ENCODE data around the gene SORCS1. TPM values are rescaled to one million over a fixed set of nuclear protein-coding genes. Genes with fewer than 3 reads are reported as not detected.

Gene SORCS1
- total RNA-seq, 1 experiment from 2014 or later: not detected

- no peaks in the 10 kb centered on the region for H4K20me1 ChIP-seq (ENCODE audit: insufficient read depth)
- no peaks in the 10 kb centered on the region for H3K4me1 ChIP-seq (replicated peaks; ENCODE audit: insufficient read depth)
- DNase-seq: no peak
- H3K27ac ChIP-seq: no peak overlapping the region
- H3K79me2 ChIP-seq (ENCODE audit: low read depth): no peaks in the 10 kb centered on the region
- H3K9me2 ChIP-seq (ENCODE audit: insufficient read depth): no peaks in the 10 kb centered on the region
- H2AFZ ChIP-seq: no peak overlapping the region
- H3K4me3 ChIP-seq: no peak overlapping the region
- TF ChIP-seq EZH2 (IDR thresholded peaks at IDR 0.05; ENCODE audit: low read depth) (no peak), CTCF (conservative IDR thresholded peaks at IDR 0.05) (no peak)
- H3K4me2 ChIP-seq: no peak overlapping the region
- POLR2A ChIA-PET (ENCODE audit: unreplicated experiment): no interaction called here
- no peaks in the 10 kb centered on the region for H3K27me3 ChIP-seq (ENCODE audit: insufficient read depth, low read depth)
- no peaks in the 10 kb centered on the region for H3K36me3 ChIP-seq (ENCODE audit: low read depth)
- intact Hi-C loops (cut with micrococcal nuclease; ENCODE audit: unreplicated experiment): no loop called here
- CTCF ChIA-PET: no interaction called here
- H3K9me3 ChIP-seq (ENCODE audit: insufficient read depth, low read depth): no peaks in the 10 kb centered on the region
- H3F3A ChIP-seq (ENCODE audit: insufficient read depth, low read depth): no peaks in the 10 kb centered on the region
- BruUV-seq (replicated peaks): no TSS peak
These were observed 361.6 kb downstream of the SORCS1 start for GRCh38 chr10:106802949-106803348.

- no peaks in the 10 kb centered on the region for H3K79me2 ChIP-seq (ENCODE audit: low read depth)
- H3K27ac ChIP-seq: no peak overlapping the region
- H3K9me2 ChIP-seq (ENCODE audit: insufficient read depth): no peaks in the 10 kb centered on the region
- BruUV-seq (replicated peaks): no TSS peak
- no peak overlapping the region for H3K4me3 ChIP-seq
- intact Hi-C loops (cut with micrococcal nuclease; ENCODE audit: unreplicated experiment): no loop called here
- H3F3A ChIP-seq (ENCODE audit: insufficient read depth, low read depth): no peaks in the 10 kb centered on the region
- no peaks in the 10 kb centered on the region for H3K9me3 ChIP-seq (ENCODE audit: insufficient read depth, low read depth)
- no peak overlapping the region for H2AFZ ChIP-seq
- TF ChIP-seq CTCF (conservative IDR thresholded peaks at IDR 0.05) (no peak), EZH2 (IDR thresholded peaks at IDR 0.05; ENCODE audit: low read depth) (no peak)
- H3K4me1 ChIP-seq (replicated peaks; ENCODE audit: insufficient read depth): no peaks in the 10 kb centered on the region
- H3K36me3 ChIP-seq (ENCODE audit: low read depth): no peaks in the 10 kb centered on the region
- H4K20me1 ChIP-seq (ENCODE audit: insufficient read depth): no peaks in the 10 kb centered on the region
- H3K4me2 ChIP-seq: no peak overlapping the region
- 0 out of 2 replicates have a peak, but pooled peaks cover 3% of the 10 kb centered on the region for H3K27me3 ChIP-seq (ENCODE audit: insufficient read depth, low read depth)
- DNase-seq: no peak
- ChIA-PET CTCF (no interaction called here), POLR2A (ENCODE audit: unreplicated experiment) (no interaction called here)
These were observed 364.7 kb downstream of the SORCS1 start for GRCh38 chr10:106799776-106800175.

- Histone ChIP-seq H3K36me3 (ENCODE audit: low read depth) (no peaks in the 10 kb centered on the region), H3K27ac (no peak overlapping the region), H2AFZ (no peak overlapping the region), H3K4me3 (no peak overlapping the region), H3K4me1 (replicated peaks; ENCODE audit: insufficient read depth) (no peaks in the 10 kb centered on the region), H3F3A (ENCODE audit: insufficient read depth, low read depth) (no peaks in the 10 kb centered on the region), H3K9me3 (ENCODE audit: insufficient read depth, low read depth) (no peaks in the 10 kb centered on the region), H3K9me2 (ENCODE audit: insufficient read depth) (no peaks in the 10 kb centered on the region), H3K79me2 (ENCODE audit: low read depth) (no peaks in the 10 kb centered on the region), H3K27me3 (ENCODE audit: insufficient read depth, low read depth) (0 out of 2 replicates have a peak, but pooled peaks cover 11% of the 10 kb centered on the region), H3K4me2 (no peak overlapping the region), H4K20me1 (ENCODE audit: insufficient read depth) (no peaks in the 10 kb centered on the region)
- intact Hi-C loops (cut with micrococcal nuclease; ENCODE audit: unreplicated experiment): no loop called here
- no peak for DNase-seq
- no TSS peak for BruUV-seq (replicated peaks)
- ChIA-PET POLR2A (ENCODE audit: unreplicated experiment) (no interaction called here), CTCF (no interaction called here)
- no peak for TF ChIP-seq EZH2 (IDR thresholded peaks at IDR 0.05; ENCODE audit: low read depth)
- no peak; the same call in 1 of the 2 replicates for TF ChIP-seq CTCF (conservative IDR thresholded peaks at IDR 0.05)
These were observed 368.9 kb downstream of the SORCS1 start for GRCh38 chr10:106795619-106796018.

Measured in PC-9 (cell line).